Heart left ventricle (tissue), 16 donors: ENCODE results near the gene TPI1. TPM values are rescaled to one million over a fixed set of nuclear protein-coding genes. Genes with fewer than 3 reads are reported as not detected.
A peak's percentile ranks its signal among the peaks of the same experiment; 100 is the strongest.
"Not testable (repeated sequence)": the region's sequence is repeated elsewhere in the genome, so short reads cannot be mapped to it uniquely, and the experiment has no call there.

Source experiments
- ATAC-seq, 4 donors: fragments of 200-7000 bp; cut with Tn5 transposase; one replicate each; pipeline ENCODE4 v1.9.1; 2020 to 2022; ENCODE audit warnings: moderate library complexity in 4 of 4, mild to moderate bottlenecking in 3 of 4, moderate number of reproducible peaks in 1 of 4
- DNase-seq, 5 donors: peaks; one replicate each; pipeline ENCODE4 v3.0.0-alpha.2; 2020
- H3K27ac ChIP-seq, 12 donors: fragments of 200-600 bp; sonication (generic) in 4 of 12; one replicate each; pipeline versions ENCODE4 v1.5.0 to v1.8.0; 2016 to 2022; ENCODE audit warnings: mild to moderate bottlenecking in 2 of 12
- H3K27me3 ChIP-seq, 9 donors: fragments of 200-600 bp; sonication (generic) in 2 of 9; one replicate each; pipeline versions ENCODE4 v1.5.1 to v1.8.0; 2016 to 2022; ENCODE audit warnings: mild to moderate bottlenecking in 3 of 9
- H3K36me3 ChIP-seq, 9 donors: fragments of 200-600 bp; sonication (generic) in 2 of 9; one replicate each; pipeline versions ENCODE4 v1.5.0 to v1.8.0; 2018 to 2022; ENCODE audit warnings: mild to moderate bottlenecking in 2 of 9
- H3K4me1 ChIP-seq, 12 donors: fragments of 200-600 bp; sonication (generic) in 4 of 12; one replicate each; pipeline versions ENCODE4 v1.5.0 to v1.8.0; 2016 to 2022; ENCODE audit warnings: mild to moderate bottlenecking in 3 of 12
- H3K4me3 ChIP-seq, 12 donors: fragments of 200-600 bp; sonication (generic) in 4 of 12; one replicate each; pipeline versions ENCODE4 v1.5.0 to v1.8.0; 2017 to 2022; ENCODE audit warnings: mild to moderate bottlenecking in 9 of 12, moderate library complexity in 4 of 12
- H3K9me3 ChIP-seq, 12 donors: fragments of 200-600 bp; sonication (generic) in 4 of 12; one replicate each; pipeline versions ENCODE4 v1.5.0 to v1.8.0; 2016 to 2022; ENCODE audit warnings: mild to moderate bottlenecking in 1 of 12
- CTCF ChIP-seq, 12 donors: fragments of 200-600 bp; sonication (generic) in 4 of 12; IDR thresholded peaks; one replicate each; pipeline versions ENCODE4 v1.5.0 to v1.8.0; 2018 to 2022; ENCODE audit warnings: antibody characterized with exemption in 12 of 12, mild to moderate bottlenecking in 5 of 12
- POLR2A ChIP-seq, 2 donors: fragments of 450-650 bp; IDR thresholded peaks; one replicate each; pipeline ENCODE4 v1.6.1; 2017; ENCODE audit warnings: antibody characterized with exemption in 2 of 2, mild to moderate bottlenecking in 2 of 2, moderate library complexity in 2 of 2
- WGBS, 4 donors: extraction: QIAGEN DNeasy Blood & Tissue Kit in 2 of 4; methylation state at CpG; one replicate each; pipeline versions ENCODE4 v1.1.5 to v1.1.7; 2013 to 2018; 5-methylcytosine and 5-hydroxymethylcytosine counted together
- intact Hi-C, 10 donors: fragments of 100-400 bp; cut with DNase I; formaldehyde crosslinking; loops; one replicate each; pipeline versions ENCODE4 v1.11.1 to v1.14.2; 2022
- polyA plus RNA-seq, 2 donors: library from polyadenylated mRNA; stranded (reverse); fragments of 200-250 nt; gene quantifications; one replicate each; pipeline ENCODE4 v1.2.3, GENCODE V29; 2013
- total RNA-seq, 9 donors: library from RNA; depleted of rRNA in 2 of 9; stranded (reverse); fragments of >200 nt in 2 of 9; fragmentation: NEBNext Ultra II Directional in 3 of 9; extraction: Animal tissue kit (Norgen Biotek cat#: 25700) in 3 of 9; gene quantifications; one replicate each; pipeline versions ENCODE4 v1.1.0 to v1.2.4, GENCODE V29; 2016 to 2023
- donor health status: ischemic (EF 13 %, LVEDD 7.1; RV severe dilation, severe dysfunction).
- donor health status: healthy with polysubstance abuse.
- donor health status: DM: no; HTN: yes; CAD: no.
- donor health status: DM: no; HTN: no; CAD: no.
- donor health status: ischemic (EF 25% LVEDD 6.9; RV normal size, moderate dysfunction).
- donor health status: ischemic (EF 25% LVEDD 5.7; RV mildly dilated, moderate dysfunction).
- donor health status: healthy.
- donor health status: DM: yes; HTN: yes; CAD: no.
- donor health status: ischemic (EF 35%, LVEDD 5.7; RV mildly dilated, moderate dysfunction).
- donor health status: nonischemic (EF 11% LVEDD 7.7; RV severe dilation, severe dysfunction).
- donor health status: DM: yes; HTN: yes; CAD: no.
- donor health status: PGD.
- donor health status: ischemic (EF 29% LVEDD 5.4; RV normal size, mild dysfunction).
- donor health status: nonischemic (EF 23%, LVEDD 6.1; RV moderate dilation, normal function).

TPI1 gene
- total and polyA plus RNA-seq, 11 donors: 600 to 1,605 (median 730) TPM

GRCh38 chr12:6887460-6887859 is 20.1 kb downstream of the TPI1 start:
- H3K9me3 ChIP-seq: no peaks in the 10 kb centered on the region
- no peak overlapping the region for H3K27ac ChIP-seq
- H3K36me3 ChIP-seq: peaks cover 0 to 25% (median 15%) of the 10 kb centered on the region in 9 donors
- H3K4me1 ChIP-seq: peaks cover 0 to 14% (median 6%) of the 10 kb centered on the region in 12 donors
- no peaks in the 10 kb centered on the region for H3K27me3 ChIP-seq
- no peak overlapping the region for H3K4me3 ChIP-seq
- intact Hi-C loops: no loop called here
- 88 to 93% (median 89%) methylated on average over 8 of the region's 8 CpGs for WGBS, 4 donors
- ATAC-seq: no peak
- TF ChIP-seq CTCF (IDR thresholded peaks at IDR 0.05): no peak
- TF ChIP-seq POLR2A (IDR thresholded peaks at IDR 0.05): no peak
- no peak for DNase-seq

- Histone ChIP-seq H3K9me3 (no peaks in the 10 kb centered on the region), H3K4me1 (peaks cover 0 to 14% (median 6%) of the 10 kb centered on the region in 12 donors), H3K4me3 (no peak overlapping the region), H3K27ac (no peak overlapping the region), H3K36me3 (peaks cover 0 to 20% (median 14%) of the 10 kb centered on the region in 9 donors), H3K27me3 (no peaks in the 10 kb centered on the region)
- 87 to 93% (median 91%) methylated on average over 2 of the region's 2 CpGs for WGBS, 4 donors
- TF ChIP-seq POLR2A (IDR thresholded peaks at IDR 0.05) (no peak), CTCF (IDR thresholded peaks at IDR 0.05) (no peak)
- DNase-seq (no peak), ATAC-seq (no peak)
- intact Hi-C loops: no loop called here
These were observed 21.0 kb downstream of the TPI1 start for GRCh38 chr12:6888360-6888759.

- H3K4me1 ChIP-seq: peaks cover 0 to 14% (median 6%) of the 10 kb centered on the region in 12 donors
- intact Hi-C loops, H3K4me3 ChIP-seq, DNase-seq, H3K27ac ChIP-seq, H3K9me3 ChIP-seq, H3K27me3 ChIP-seq, ATAC-seq: not testable (repeated sequence)
- WGBS, 4 donors: 67 to 89% (median 84%) methylated on average over 7 of the region's 7 CpGs
- peaks cover 0 to 17% (median 11%) of the 10 kb centered on the region in 9 donors for H3K36me3 ChIP-seq
These were observed 21.5 kb downstream of the TPI1 start for GRCh38 chr12:6888794-6889193.

GRCh38 chr12:6889775-6890573 is 22.6 kb downstream of the TPI1 start:
- not testable (repeated sequence) for H3K9me3 ChIP-seq, H3K36me3 ChIP-seq, DNase-seq, H3K27me3 ChIP-seq, ATAC-seq
- Histone ChIP-seq H3K4me3 (peak overlapping the region in 3 of 12 donors; percentile 55 to 66 (median 63)), H3K27ac (peak overlapping the region in 11 of 12 donors; percentile 74 to 97 (median 89)), H3K4me1 (peaks cover 0 to 14% (median 6%) of the 10 kb centered on the region in 12 donors)
- 94 to 96% (median 95%) methylated on average over 21 of the region's 21 CpGs for WGBS, 4 donors
- intact Hi-C loops: loop anchor here in 1 of 10 donors (2.0 kb wide), 1 partner anchor 17 kb away; the partner anchor contains the start of gene SPSB2
